HFF-Myc (cell line): Measurements from ENCODE around the gene HAGHL.

Source experiments
- DNase-seq: peaks from one replicate; pipeline ENCODE4 v3.0.0-alpha.2; 2011; ENCODE audit warnings: low read depth; ENCODE audit errors: extremely low read depth
- H3K4me3 ChIP-seq: replicated peaks from 2 replicates; pipeline ENCODE4 v1.5.1; 2011; ENCODE audit warnings: low read depth, mild to moderate bottlenecking, control low read depth, low read length
- CTCF ChIP-seq: IDR thresholded peaks from 2 replicates; pipeline ENCODE4 v1.5.1; 2012; ENCODE audit warnings: mild to moderate bottlenecking, low read depth, low read length, control low read depth; ENCODE audit errors: missing control alignments

The HAGHL gene

GRCh38 chr16:745739-746138 lies 18.8 kb downstream of the HAGHL start:
- DNase-seq = no peak
- peak; percentile 35 for TF ChIP-seq CTCF
- no peak overlapping the region for H3K4me3 ChIP-seq

GRCh38 chr16:746637-747036 lies 19.7 kb downstream of the HAGHL start:
- no peak for TF ChIP-seq CTCF
- no peak overlapping the region for H3K4me3 ChIP-seq
- DNase-seq = no peak

- no peak for DNase-seq
- no peak for TF ChIP-seq CTCF
- H3K4me3 ChIP-seq = no peak overlapping the region
Measured at GRCh38 chr16:747978-748746, 21.3 kb downstream of the HAGHL start.

- TF ChIP-seq CTCF = no peak
- no peak overlapping the region for H3K4me3 ChIP-seq
- no peak for DNase-seq
Measured at GRCh38 chr16:749010-749409, 22.1 kb downstream of the HAGHL start.

GRCh38 chr16:750485-750884 lies 23.6 kb downstream of the HAGHL start:
- no peak for TF ChIP-seq CTCF
- H3K4me3 ChIP-seq = no peak overlapping the region
- DNase-seq = no peak

GRCh38 chr16:751152-752006 lies 24.5 kb downstream of the HAGHL start:
- no peak for TF ChIP-seq CTCF
- no peak for DNase-seq
- H3K4me3 ChIP-seq = no peak overlapping the region
